Upper lobe of left lung (tissue), 6 donors: ENCODE data around the gene LAPTM4A. TPM values are rescaled to one million over a fixed set of nuclear protein-coding genes. Genes with fewer than 3 reads are reported as not detected.

Experiments used
- ATAC-seq, 2 donors: fragments of 200-7000 bp; cut with Tn5 transposase; one replicate each; pipeline ENCODE4 v1.9.1; 2022; ENCODE audit warnings: mild to moderate bottlenecking in 2 of 2, moderate library complexity in 2 of 2; ENCODE audit not compliant: low FRiP score in 2 of 2
- DNase-seq, 2 donors: peaks; one replicate each; pipeline ENCODE4 v3.0.0-alpha.2; 2019 to 2020
- H3K27ac ChIP-seq, 4 donors: fragments of 200-600 bp; sonication (generic); one replicate each; pipeline ENCODE4 v1.5.1; 2016 to 2019
- H3K27me3 ChIP-seq, 4 donors: fragments of 200-600 bp; sonication (generic); one replicate each; pipeline ENCODE4 v1.5.1; 2017 to 2019
- H3K36me3 ChIP-seq, 4 donors: fragments of 200-600 bp; sonication (generic); one replicate each; pipeline ENCODE4 v1.5.1; 2016 to 2019
- H3K4me1 ChIP-seq, 4 donors: fragments of 200-600 bp; sonication (generic); one replicate each; pipeline ENCODE4 v1.5.1; 2018 to 2019
- H3K4me3 ChIP-seq, 4 donors: fragments of 200-600 bp; sonication (generic); one replicate each; pipeline ENCODE4 v1.5.1; 2017 to 2019; ENCODE audit warnings: mild to moderate bottlenecking in 2 of 4, moderate library complexity in 1 of 4
- H3K9me3 ChIP-seq, 4 donors: fragments of 200-600 bp; sonication (generic); one replicate each; pipeline ENCODE4 v1.5.1; 2018 to 2019
- CTCF ChIP-seq, 6 experiments: fragments of 450-650 bp in 4 of 6; fragments of 200-600 bp in 2 of 6; sonication (generic) in 2 of 6; IDR thresholded peaks; one replicate each; pipeline ENCODE4 v1.5.1; 2016 to 2019; ENCODE audit warnings: antibody characterized with exemption in 6 of 6
- EP300 ChIP-seq, 4 donors: sonication (generic); formaldehyde crosslinking; IDR thresholded peaks; one replicate each; pipeline ENCODE4 v1.5.1; 2017; ENCODE audit warnings: antibody characterized with exemption in 4 of 4, control low read depth in 2 of 4
- POLR2A ChIP-seq, 4 donors: fragments of 450-650 bp; IDR thresholded peaks; one replicate each; pipeline ENCODE4 v1.5.1; 2016 to 2017; ENCODE audit warnings: antibody characterized with exemption in 4 of 4, mild to moderate bottlenecking in 2 of 4
- POLR2AphosphoS5 ChIP-seq, 2 donors: sonication (generic); formaldehyde crosslinking; IDR thresholded peaks; one replicate each; pipeline ENCODE4 v1.5.1; 2017; ENCODE audit warnings: antibody characterized with exemption in 2 of 2
- WGBS, 2 donors: methylation state at CpG; one replicate each; pipeline ENCODE4 v1.1.5; 2017 to 2018; 5-methylcytosine and 5-hydroxymethylcytosine counted together
- total RNA-seq, 6 donors: library from RNA; depleted of rRNA in 4 of 6; stranded (reverse); fragments of >200 nt in 4 of 6; gene quantifications; one replicate each; pipeline versions ENCODE4 v1.1.0 to v1.2.1, GENCODE V29; 2016 to 2021
- donor health status: DM: no; HTN: no; CAD: no; lungs with moderate emphysema.
- donor health status: DM: no; HTN: yes; CAD: no; lungs with severe emphysema.

LAPTM4A gene
- total RNA-seq, 6 donors from 2014 or later, result 27.2 to 210 (median 116) TPM

GRCh38 chr2:19987936-19988335 lies 63.5 kb downstream of the LAPTM4A start:
- TF ChIP-seq CTCF (IDR thresholded peaks at IDR 0.05) (no peak), POLR2AphosphoS5 (IDR thresholded peaks at IDR 0.05) (no peak), POLR2A (IDR thresholded peaks at IDR 0.05) (no peak), EP300 (IDR thresholded peaks at IDR 0.05) (no peak)
- H3K4me1 ChIP-seq, result peaks cover 6 to 19% (median 8%) of the 10 kb centered on the region in 4 donors
- H3K27ac ChIP-seq, result no peak overlapping the region
- ATAC-seq, result no peak
- H3K9me3 ChIP-seq, result no peaks in the 10 kb centered on the region
- no peaks in the 10 kb centered on the region for H3K27me3 ChIP-seq
- H3K4me3 ChIP-seq, result no peak overlapping the region
- DNase-seq, result no peak
- WGBS, 2 donors, result 95% methylated on average over 5 of the region's 5 CpGs
- H3K36me3 ChIP-seq, result no peaks in the 10 kb centered on the region

Other genes starting within 250 kb of the LAPTM4A start
- 10 to 100 TPM in 4 of 6 donors, 1 to 10 TPM in 2; 8.4 to 14.7 (median 12.3) TPM for gene TTC32, start 149.6 kb downstream of the LAPTM4A start, total RNA-seq
- gene WDR35, start 61.5 kb downstream of the LAPTM4A start, total RNA-seq, result 10 to 100 TPM in 1 of 6 donors, 1 to 10 TPM in 5; 4.4 to 16.5 (median 6.9) TPM
- 10 to 100 TPM in 2 of 6 donors, 1 to 10 TPM in 4; 1.0 to 17.3 (median 7.8) TPM for gene MATN3, start 39.0 kb downstream of the LAPTM4A start, total RNA-seq
- gene SDC1, start 173.5 kb upstream of the LAPTM4A start, total RNA-seq, result 100 to 1,000 TPM in 5 of 6 donors, 10 to 100 TPM in 1; 74.4 to 213 (median 154) TPM